Hematopoietic multipotent progenitor cell (in vitro differentiated cells): ENCODE data around the gene TEX44. TPM values are rescaled to one million over a fixed set of nuclear protein-coding genes. Genes with fewer than 3 reads are reported as not detected.
A peak's percentile ranks its signal among the peaks of the same experiment; 100 is the strongest.

Experiments used
- DNase-seq, 3 donors: peaks; one replicate each; pipeline ENCODE4 v3.0.0-alpha.2; 2011 to 2015; ENCODE audit warnings: low read depth in 2 of 3, low spot score in 2 of 3
- total RNA-seq: library from RNA; depleted of rRNA; stranded (reverse); fragments of >200 nt; gene quantifications from one replicate; pipeline ENCODE4 v1.2.3, GENCODE V29; 2012

Gene TEX44
- total RNA-seq, 1 donor: not detected

GRCh38 chr2:231604101-231604684 is 11.5 kb downstream of the TEX44 start:
- DNase-seq: peak in 1 of 3 donors; percentile 55

DNA sequence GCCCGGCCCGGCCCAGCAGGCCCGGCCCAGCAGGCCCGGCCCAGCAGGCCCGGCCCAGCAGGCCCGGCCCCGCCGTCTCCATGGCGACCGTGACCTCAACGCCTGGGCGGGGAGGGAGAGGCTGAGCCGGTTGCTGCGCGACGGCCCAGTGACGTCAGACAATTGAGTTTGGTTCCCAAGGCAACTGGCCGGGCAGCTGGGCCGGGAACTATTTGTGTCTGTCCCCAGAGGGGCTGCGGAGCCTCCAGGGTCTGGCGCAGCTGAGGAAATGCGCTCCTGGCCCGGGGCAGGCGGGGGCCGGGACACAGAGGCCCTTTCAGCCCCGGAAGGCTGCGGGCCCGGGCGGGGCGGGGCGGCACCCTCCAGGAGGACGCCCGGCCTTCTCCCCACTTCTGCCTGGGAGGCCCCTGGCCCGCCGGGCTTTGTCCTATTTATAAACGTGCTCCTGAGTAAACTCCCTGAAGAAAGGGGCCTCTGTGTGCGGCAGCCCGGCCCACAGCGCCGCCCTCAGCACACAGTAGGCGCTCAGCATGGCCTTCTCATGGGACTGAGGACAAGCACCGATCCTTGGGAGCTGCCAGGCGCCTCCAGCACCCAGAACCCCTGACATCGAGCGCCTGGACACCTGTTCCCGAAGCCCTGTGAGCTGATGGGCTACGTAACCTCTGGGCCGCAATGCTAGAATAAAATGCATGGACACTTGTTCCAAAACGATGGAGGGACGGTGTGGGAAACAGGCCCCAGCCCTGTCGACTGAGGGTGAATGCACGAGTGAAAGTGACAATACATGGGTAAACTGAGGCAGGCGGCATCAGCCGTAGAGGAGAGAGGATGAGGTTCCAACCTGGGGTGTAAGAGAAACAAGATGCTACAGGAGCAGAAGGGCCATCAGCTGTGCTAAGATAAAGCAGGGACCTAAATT is 12.3 kb downstream of the TEX44 start:
- peak; percentile 95 to 97 (median 97) for DNase-seq

- DNase-seq: no peak
Observed at GRCh38 chr2:231605607-231606091, 13.0 kb downstream of the TEX44 start.

GRCh38 chr2:231606941-231607340 is 14.3 kb downstream of the TEX44 start:
- DNase-seq: no peak

GRCh38 chr2:231611273-231612108 is 18.8 kb downstream of the TEX44 start:
- peak in 2 of 3 donors; percentile 47 to 67 for DNase-seq

DNA sequence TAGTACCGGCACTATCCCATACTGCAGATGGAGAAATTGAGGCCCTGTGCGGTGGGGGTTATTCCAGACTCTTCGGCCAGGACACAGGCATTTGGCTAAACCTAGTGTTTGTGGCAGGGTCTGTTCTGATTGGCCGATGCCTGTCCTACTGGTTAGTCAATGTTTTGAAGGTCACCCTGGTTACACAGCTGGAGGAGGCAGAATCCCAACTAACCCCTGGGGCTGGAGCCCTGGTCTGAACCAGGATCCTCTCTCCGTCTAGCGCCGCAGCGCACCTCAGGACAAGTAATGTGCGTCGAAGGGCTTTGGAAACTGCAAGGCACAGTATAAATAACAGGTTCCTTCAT is 19.4 kb downstream of the TEX44 start:
- no peak for DNase-seq

DNA sequence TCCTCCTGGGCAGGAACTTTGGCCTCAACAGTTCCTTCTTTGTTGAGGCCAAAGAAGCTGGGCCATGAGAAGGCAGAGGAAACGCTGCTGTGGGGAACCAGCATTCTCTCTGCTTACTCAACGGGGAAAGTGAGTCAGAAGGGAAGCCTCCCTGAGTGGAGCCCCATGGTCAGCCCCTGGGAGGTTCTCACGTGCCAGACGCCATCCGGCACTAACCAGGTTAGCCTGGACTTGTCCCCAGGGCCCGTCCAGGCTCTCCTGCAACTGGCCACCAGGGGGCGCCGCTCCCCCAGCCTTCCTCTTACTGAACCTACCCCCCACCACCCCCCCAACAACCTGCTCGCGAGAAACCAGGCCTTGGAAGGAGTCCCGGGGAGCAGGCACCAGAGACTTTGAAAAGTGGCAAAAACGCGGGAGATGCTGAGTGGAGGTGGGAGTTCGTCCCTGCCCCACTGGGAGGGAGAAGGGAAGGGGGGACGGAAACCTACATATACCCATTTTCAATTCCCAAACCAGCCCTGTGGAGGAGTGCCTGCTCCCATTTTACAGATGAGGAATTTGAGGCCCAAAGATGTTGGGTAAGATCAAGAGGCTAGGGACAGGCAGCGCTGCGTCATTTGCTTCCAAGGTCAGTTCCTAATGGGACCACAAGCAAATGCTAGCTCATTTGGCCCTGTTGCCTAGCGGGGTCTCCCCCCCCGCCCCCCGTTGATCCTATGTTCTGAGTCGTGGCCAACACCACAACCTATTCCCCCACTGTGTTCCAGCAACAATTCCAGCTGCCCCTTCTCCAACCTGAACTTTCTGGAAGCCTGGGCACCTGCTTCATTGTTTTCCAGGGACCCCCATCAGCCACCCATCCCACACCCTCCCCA is 20.0 kb downstream of the TEX44 start:
- DNase-seq: peak; percentile 80 to 93 (median 92)

- no peak for DNase-seq
Observed at GRCh38 chr2:231613331-231613662, 20.6 kb downstream of the TEX44 start.

- peak in 2 of 3 donors; percentile 92 to 94 for DNase-seq
Observed at GRCh38 chr2:231613663-231614558, 21.2 kb downstream of the TEX44 start.

- DNase-seq: peak in 2 of 3 donors; percentile 73 to 74
Observed at GRCh38 chr2:231614559-231615057, 21.9 kb downstream of the TEX44 start.

GRCh38 chr2:231615058-231615671 is 22.5 kb downstream of the TEX44 start:
- DNase-seq: peak in 1 of 3 donors; percentile 22

DNA sequence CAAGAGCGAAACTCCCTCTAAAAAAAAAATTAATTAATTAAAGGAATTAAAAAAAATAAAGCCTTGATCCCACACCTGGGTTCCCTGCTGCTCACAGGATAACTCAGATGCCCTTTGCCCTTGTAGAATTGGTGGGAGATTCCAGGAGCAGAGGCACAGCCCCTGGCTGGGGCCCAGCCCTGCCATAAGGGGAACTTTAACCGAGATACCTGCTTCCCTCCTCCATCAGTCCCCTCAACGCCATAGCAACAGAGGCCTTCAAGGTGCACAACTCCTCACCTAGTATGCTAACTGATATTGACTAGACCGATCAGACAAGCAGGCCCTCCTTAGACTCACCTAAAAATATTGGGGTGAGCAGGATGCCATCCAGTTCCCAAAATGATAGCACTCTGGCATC is 23.6 kb downstream of the TEX44 start:
- no peak for DNase-seq

- DNase-seq: no peak
Observed at GRCh38 chr2:231617059-231617926, 24.6 kb downstream of the TEX44 start.

DNA sequence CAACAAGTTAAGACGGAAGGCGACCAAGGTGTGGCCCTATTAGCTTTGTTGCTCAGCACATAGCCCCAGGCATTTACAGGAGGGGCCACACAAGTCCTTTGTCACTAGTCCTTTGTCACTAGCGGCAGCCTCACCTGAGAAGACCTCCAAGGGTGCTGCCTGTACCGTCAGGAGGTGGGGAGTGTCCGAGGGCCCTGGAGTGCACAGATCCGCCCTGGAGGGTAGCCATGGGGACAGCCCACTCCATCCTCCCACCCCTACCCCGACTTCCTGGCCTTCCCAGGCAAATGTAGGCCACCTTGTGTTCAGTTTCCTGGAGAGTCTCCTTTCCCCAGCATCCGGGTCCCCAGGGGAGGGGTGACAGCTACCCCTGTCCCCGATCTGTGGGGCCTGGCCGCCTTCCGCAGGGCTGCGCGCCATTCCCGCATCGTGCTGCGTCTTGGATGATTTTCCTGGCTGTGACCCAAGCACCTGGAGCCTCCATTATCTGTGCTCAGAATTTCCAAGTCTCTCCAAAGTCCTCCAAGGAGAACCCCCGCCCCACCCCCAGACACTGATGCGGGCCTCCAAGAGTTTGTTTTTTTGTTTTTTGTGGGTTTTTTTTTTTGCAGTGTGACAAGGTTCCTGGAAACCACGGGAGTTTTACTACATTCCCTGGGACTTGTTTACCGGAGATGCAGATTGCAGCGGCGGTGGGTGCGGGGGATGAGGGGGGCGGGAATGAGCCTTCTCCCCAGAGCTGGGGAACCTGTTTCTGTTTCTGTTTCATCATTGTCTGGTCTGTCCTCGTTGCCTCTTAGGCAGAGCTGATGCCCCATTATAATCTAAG is 28.6 kb downstream of the TEX44 start:
- no peak for DNase-seq

- no peak for DNase-seq
Observed at GRCh38 chr2:231622963-231623362, 30.3 kb downstream of the TEX44 start.

GRCh38 chr2:231626449-231626848 is 33.8 kb downstream of the TEX44 start:
- DNase-seq: no peak
